ENCODE results near the gene FMN2.

- TF ChIP-seq CTCF (conservative IDR thresholded peaks at IDR 0.05) (no peak), ZFX (IDR thresholded peaks at IDR 0.05) (no peak)
Measured at GRCh38 chr1:240073097-240073496, 18.6 kb upstream of the FMN2 start.
